ENCODE results near the gene HINFP.

HINFP gene

DNA sequence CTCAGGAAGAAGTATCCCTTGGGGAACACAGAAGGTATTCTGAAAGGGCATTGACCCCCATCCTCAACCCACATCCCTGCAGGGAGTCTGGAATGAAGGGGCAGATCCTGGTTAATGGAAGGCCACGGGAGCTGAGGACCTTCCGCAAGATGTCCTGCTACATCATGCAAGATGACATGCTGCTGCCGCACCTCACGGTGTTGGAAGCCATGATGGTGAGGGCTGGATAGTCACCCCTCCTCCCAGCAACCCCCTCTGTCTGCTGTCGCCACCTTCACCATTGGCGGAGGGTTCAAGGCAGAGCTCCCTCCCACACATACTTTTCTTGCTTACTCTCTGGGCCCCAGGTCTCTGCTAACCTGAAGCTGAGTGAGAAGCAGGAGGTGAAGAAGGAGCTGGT lies 32.8 kb downstream of the HINFP start:
- TF ChIP-seq POLR2A (IDR thresholded peaks at IDR 0.05; ENCODE audit: extremely low read depth, insufficient read length), result no peak
- TF ChIP-seq, protein P1, sequence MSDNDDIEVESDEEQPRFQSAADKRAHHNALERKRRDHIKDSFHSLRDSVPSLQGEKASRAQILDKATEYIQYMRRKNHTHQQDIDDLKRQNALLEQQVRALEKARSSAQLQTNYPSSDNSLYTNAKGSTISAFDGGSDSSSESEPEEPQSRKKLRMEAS (IDR thresholded peaks at IDR 0.05; ENCODE audit: low read depth, low read length), result no peak
- TF ChIP-seq, protein P2, sequence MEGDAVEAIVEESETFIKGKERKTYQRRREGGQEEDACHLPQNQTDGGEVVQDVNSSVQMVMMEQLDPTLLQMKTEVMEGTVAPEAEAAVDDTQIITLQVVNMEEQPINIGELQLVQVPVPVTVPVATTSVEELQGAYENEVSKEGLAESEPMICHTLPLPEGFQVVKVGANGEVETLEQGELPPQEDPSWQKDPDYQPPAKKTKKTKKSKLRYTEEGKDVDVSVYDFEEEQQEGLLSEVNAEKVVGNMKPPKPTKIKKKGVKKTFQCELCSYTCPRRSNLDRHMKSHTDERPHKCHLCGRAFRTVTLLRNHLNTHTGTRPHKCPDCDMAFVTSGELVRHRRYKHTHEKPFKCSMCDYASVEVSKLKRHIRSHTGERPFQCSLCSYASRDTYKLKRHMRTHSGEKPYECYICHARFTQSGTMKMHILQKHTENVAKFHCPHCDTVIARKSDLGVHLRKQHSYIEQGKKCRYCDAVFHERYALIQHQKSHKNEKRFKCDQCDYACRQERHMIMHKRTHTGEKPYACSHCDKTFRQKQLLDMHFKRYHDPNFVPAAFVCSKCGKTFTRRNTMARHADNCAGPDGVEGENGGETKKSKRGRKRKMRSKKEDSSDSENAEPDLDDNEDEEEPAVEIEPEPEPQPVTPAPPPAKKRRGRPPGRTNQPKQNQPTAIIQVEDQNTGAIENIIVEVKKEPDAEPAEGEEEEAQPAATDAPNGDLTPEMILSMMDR (IDR thresholded peaks at IDR 0.05; ENCODE audit: low read depth, low read length), result no peak
- TF ChIP-seq MYC (IDR thresholded peaks at IDR 0.05; ENCODE audit: low read depth, low read length), result no peak
- DNase-seq (ENCODE audit: low read depth), result no peak
- H3K4me3 ChIP-seq (ENCODE audit: low read depth, low read length), result no peak overlapping the region

DNA sequence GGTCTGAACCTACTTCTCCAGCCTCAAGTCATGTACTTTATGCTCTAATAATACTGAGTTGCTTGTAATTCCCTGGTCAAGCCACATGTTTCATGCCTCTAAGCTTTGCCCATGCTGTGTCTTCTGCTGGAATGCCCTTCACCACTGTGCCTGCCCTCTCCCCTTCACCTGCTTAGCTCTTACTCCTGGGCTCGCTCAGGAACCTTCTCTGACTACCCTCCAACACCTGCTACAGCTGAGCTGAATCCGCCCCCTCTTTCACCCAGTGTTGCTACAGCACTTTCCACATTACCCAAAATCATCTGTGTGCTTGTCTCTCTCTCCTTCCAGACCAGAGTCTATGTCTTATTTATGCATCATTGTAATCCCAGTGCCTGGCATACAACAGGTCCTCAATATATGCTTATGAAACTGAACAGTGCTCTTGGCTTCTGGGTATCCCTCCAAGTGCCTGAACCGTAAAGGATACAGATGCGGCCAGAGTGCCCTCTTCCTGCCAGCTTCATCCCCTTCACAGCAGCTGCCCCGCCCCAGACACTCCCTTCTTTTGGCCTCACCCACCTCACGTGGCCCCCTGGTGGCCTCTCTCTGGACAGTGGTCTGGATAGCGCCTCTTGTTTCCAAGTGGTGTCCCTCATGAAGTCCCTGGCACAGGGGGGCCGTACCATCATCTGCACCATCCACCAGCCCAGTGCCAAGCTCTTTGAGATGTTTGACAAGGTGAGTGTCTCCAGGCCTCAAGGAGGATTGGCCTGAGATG lies 34.5 kb downstream of the HINFP start:
- TF ChIP-seq, protein P2 (IDR thresholded peaks at IDR 0.05; ENCODE audit: low read depth, low read length), result peak; percentile 47
- TF ChIP-seq, protein P1 (IDR thresholded peaks at IDR 0.05; ENCODE audit: low read depth, low read length), result no peak
- DNase-seq (ENCODE audit: low read depth), result peak; percentile 57
- no peak overlapping the region for H3K4me3 ChIP-seq (ENCODE audit: low read depth, low read length)

DNA sequence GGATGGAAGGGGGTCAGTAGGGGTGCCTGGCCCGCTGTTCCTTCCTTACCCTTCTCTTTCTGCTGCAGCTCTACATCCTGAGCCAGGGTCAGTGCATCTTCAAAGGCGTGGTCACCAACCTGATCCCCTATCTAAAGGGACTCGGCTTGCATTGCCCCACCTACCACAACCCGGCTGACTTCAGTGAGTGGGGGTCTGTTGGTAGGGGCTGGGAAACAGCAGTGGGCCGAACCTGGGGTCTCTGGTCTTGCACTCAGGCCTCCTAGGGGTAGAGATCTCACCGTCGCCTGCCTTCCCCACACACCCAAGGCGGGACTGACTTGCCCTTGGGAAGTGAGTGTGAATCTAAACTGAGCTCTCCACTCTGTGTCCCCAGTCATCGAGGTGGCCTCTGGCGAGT lies 35.1 kb downstream of the HINFP start:
- TF ChIP-seq, protein P1 (IDR thresholded peaks at IDR 0.05; ENCODE audit: low read depth, low read length), result no peak
- no peak for TF ChIP-seq MYC (IDR thresholded peaks at IDR 0.05; ENCODE audit: low read depth, low read length)
- TF ChIP-seq, protein P2 (IDR thresholded peaks at IDR 0.05; ENCODE audit: low read depth, low read length), result no peak
- no peak for TF ChIP-seq POLR2A (IDR thresholded peaks at IDR 0.05; ENCODE audit: extremely low read depth, insufficient read length)
- H3K4me3 ChIP-seq (ENCODE audit: low read depth, low read length), result no peak overlapping the region
- DNase-seq (ENCODE audit: low read depth), result no peak

DNA sequence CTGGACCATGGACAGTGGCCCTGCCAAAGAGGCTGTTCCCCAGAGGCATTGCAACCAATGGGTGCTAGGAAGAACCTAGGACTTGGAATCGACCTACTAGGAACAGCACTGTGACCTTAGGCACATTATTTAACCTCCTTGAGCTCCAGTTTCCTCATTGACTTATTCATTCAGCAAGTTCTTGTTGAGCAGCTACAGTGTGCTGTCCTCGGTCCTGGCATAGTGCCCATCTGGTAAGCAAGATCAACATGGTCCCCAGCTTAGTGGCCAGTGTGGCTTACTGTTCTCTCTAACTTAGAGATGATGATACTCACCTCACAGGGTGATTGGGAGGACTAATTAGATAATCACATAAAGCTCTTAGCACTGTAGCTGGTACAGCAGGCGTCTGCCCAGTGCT lies 35.7 kb downstream of the HINFP start:
- TF ChIP-seq MYC (IDR thresholded peaks at IDR 0.05; ENCODE audit: low read depth, low read length), result no peak
- no peak for TF ChIP-seq POLR2A (IDR thresholded peaks at IDR 0.05; ENCODE audit: extremely low read depth, insufficient read length)
- TF ChIP-seq, protein P2 (IDR thresholded peaks at IDR 0.05; ENCODE audit: low read depth, low read length), result no peak
- TF ChIP-seq, protein P1 (IDR thresholded peaks at IDR 0.05; ENCODE audit: low read depth, low read length), result no peak
- DNase-seq (ENCODE audit: low read depth), result peak; percentile 40
- H3K4me3 ChIP-seq (ENCODE audit: low read depth, low read length), result no peak overlapping the region

DNA sequence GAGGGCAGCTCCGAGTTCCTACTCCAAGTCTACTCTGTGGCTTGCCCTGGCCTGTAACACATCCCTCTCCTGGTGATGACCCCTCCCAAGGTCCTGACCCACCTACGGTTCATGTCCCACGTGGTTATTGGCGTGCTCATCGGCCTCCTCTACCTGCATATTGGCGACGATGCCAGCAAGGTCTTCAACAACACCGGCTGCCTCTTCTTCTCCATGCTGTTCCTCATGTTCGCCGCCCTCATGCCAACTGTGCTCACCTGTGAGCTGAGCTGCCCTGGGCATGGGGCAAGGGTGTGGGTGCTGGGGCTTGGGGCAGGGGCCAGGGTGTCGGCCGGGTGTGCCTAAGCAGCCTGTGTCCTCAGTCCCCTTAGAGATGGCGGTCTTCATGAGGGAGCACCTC lies 37.1 kb downstream of the HINFP start:
- H3K4me3 ChIP-seq (ENCODE audit: low read depth, low read length), result no peak overlapping the region
- DNase-seq (ENCODE audit: low read depth), result no peak
- TF ChIP-seq, protein P1 (IDR thresholded peaks at IDR 0.05; ENCODE audit: low read depth, low read length), result no peak
- no peak for TF ChIP-seq POLR2A (IDR thresholded peaks at IDR 0.05; ENCODE audit: extremely low read depth, insufficient read length)
- TF ChIP-seq, protein P2 (IDR thresholded peaks at IDR 0.05; ENCODE audit: low read depth, low read length), result no peak
- TF ChIP-seq MYC (IDR thresholded peaks at IDR 0.05; ENCODE audit: low read depth, low read length), result no peak
